Measurements from ENCODE around the gene SKIL. TPM values are rescaled to one million over a fixed set of nuclear protein-coding genes. Genes with fewer than 3 reads are reported as not detected.

Gene SKIL
- polyA plus RNA-seq, 3 donors from 2014 or later: 4.9 to 10.8 (median 10.5) TPM

DNA sequence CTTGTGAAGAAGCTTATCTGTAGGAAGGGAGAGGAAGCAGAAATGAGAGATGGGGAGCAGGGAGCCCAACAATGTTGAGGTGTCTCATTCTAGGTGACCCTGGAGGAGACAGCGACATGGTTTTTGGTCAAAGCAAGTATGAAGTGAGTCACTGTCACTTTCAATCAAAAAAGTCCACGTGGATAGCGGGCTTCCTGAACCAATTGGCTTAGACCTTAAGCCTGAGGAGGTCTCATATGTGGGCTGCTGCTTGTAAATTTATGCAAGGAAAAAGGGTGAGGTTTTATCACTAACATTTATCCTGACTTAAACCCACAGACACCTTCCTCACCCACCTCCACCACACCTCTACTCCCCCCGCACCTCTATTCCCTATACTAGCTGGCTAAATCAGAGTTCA, 83.9 kb downstream of the SKIL start:
- DNase-seq: no peak
- H3K4me3 Mint-ChIP-seq: no peak overlapping the region

DNA sequence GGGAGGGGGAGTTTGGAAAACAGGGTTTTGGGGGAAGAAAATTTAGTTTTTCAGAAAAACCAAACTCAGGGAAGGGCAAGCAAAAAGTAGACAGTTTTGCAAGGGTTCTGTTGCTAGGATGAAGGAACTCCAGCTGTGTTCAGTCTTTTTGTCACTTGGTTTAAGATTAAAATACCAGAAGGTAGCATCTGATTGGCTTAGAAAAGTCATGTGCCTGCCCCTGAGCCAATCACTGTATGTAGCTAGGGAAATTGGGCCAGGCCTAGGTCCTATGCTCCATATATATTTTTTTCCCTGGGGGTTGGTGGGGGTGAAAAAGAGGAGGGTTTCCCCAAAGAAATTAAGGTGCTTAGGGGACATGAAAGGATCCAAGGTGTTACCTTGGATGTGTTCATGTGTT, 85.4 kb downstream of the SKIL start:
- no peak overlapping the region for H3K27ac Mint-ChIP-seq
- H3K36me3 Mint-ChIP-seq: no peaks in the 10 kb centered on the region
- H3K27me3 Mint-ChIP-seq (ENCODE audit: low read depth in 3 of 3): peaks cover 2 to 5% (median 2%) of the 10 kb centered on the region in 3 donors
- H3K4me3 Mint-ChIP-seq: no peak overlapping the region
- no peaks in the 10 kb centered on the region for H3K4me1 Mint-ChIP-seq
- no peak for DNase-seq
- no peaks in the 10 kb centered on the region for H3K9me3 Mint-ChIP-seq

More for the DNA sequence above, 83.9 kb downstream of the SKIL start:
- no peaks in the 10 kb centered on the region for H3K36me3 Mint-ChIP-seq
- H3K27me3 Mint-ChIP-seq (ENCODE audit: low read depth in 3 of 3): peaks cover 2 to 6% (median 5%) of the 10 kb centered on the region in 3 donors
- no peaks in the 10 kb centered on the region for H3K4me1 Mint-ChIP-seq
- H3K9me3 Mint-ChIP-seq: no peaks in the 10 kb centered on the region
- no peak overlapping the region for H3K27ac Mint-ChIP-seq

DNA sequence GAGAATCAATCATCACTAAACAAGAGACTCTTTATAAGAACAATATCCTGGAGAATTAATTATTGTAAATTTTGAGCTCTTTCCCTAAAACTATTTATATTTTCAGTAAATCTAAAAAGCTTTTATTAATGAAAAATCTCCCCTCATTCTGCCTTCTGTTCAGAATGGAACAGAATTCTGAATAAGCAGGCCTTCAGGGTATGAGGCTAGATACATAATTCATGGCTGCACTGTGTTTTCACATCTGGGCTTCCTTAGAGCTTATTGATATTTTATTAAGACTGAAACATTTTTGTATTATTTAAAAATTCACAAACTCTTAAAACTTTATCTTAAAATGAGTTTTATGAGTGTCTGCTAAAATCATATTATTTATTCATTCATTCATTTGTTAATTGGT, 85.9 kb downstream of the SKIL start:
- Mint-ChIP-seq H3K27me3 (ENCODE audit: low read depth in 3 of 3) (peaks cover 2 to 5% (median 2%) of the 10 kb centered on the region in 3 donors), H3K4me1 (no peaks in the 10 kb centered on the region), H3K9me3 (no peaks in the 10 kb centered on the region), H3K27ac (no peak overlapping the region), H3K36me3 (no peaks in the 10 kb centered on the region), H3K4me3 (no peak overlapping the region)
- no peak for DNase-seq

Other genes with a start within 250 kb of the SKIL start
- gene PHC3, start 176.0 kb upstream of the SKIL start, polyA plus RNA-seq: 10 to 100 TPM; 18.2 to 37.2 (median 19.0) TPM
- 10 to 100 TPM in 2 of 3 donors, 1 to 10 TPM in 1; 6.8 to 15.4 (median 14.8) TPM for gene PRKCI, start 135.3 kb upstream of the SKIL start, polyA plus RNA-seq
- not detected for gene CLDN11, start 61.2 kb downstream of the SKIL start, polyA plus RNA-seq
- not detected for gene SLC7A14, start 228.4 kb downstream of the SKIL start, polyA plus RNA-seq

Measured in immature natural killer cell (primary cell).